DMS79 treated with DMSO at 0.1 percent for 48 hours (cell line): ENCODE results near the gene PPFIBP1.
"Not testable (repeated sequence)": the region's sequence is repeated elsewhere in the genome, so short reads cannot be mapped to it uniquely, and the experiment has no call there.

Experiments used
- DNase-seq: peaks from one replicate; lab custom pipeline; 2025; lab: John Stamatoyannopoulos, UW

PPFIBP1 gene

DNA sequence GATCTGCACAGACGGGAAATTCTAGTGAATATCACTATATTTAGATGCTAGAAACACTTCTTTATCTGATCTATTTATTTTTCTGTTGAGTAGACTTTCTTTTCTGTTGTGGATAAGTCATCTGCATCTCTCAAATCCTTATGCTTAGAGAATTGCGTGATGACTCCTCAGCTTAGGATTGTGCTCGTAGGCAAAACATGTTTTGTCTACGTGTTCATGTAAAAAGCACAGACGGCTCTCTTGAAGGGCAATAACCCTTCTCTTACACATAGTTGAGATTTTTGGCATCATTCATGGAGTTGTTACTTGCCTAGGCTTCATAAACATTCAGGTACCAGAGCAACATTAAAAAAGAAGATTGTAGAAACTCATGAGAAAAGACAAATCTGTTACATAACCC, 18.6 kb downstream of the PPFIBP1 start:
- DNase-seq = no peak

GRCh38 chr12:27544858-27545257, 20.9 kb downstream of the PPFIBP1 start:
- DNase-seq = not testable (repeated sequence)

DNA sequence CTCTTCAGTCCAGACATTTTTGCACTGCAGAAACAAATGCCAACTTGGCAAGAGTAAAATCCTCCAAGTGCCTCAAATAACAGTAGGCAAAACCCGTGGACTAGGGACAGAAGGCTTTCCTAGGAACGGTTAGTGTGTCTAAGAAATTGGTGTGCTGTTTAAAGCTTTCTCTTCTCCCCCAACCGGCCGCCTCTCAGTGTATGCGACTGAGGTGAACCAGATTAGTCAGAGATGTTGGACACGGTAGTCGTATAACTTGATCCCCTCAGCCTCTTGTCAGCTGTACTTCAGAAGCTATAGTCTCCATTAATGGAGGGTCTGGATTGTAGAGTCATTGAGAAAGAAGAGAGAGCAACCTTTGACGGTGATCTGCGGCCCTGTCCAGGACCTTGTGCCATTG, 21.7 kb downstream of the PPFIBP1 start:
- no peak for DNase-seq

DNA sequence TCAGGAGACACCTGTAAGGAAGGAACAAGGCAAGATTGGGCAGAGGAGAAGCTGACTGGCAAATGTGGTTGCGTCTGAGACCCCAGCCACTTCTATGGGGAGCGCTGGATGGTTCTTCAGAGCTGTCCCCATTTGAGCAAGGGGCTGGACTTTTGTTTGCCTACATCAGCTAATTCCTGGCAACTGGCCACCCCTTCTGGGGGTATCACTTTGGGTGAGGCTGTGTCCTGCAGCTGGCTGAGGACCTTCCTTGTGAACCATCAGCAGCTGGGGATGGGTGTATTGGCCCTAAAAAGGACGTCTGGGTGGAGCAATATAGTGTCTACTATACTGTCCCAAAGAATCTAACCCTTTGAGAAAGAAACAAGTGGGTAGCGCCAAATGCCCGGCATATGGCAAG, 23.6 kb downstream of the PPFIBP1 start:
- DNase-seq = no peak

DNA sequence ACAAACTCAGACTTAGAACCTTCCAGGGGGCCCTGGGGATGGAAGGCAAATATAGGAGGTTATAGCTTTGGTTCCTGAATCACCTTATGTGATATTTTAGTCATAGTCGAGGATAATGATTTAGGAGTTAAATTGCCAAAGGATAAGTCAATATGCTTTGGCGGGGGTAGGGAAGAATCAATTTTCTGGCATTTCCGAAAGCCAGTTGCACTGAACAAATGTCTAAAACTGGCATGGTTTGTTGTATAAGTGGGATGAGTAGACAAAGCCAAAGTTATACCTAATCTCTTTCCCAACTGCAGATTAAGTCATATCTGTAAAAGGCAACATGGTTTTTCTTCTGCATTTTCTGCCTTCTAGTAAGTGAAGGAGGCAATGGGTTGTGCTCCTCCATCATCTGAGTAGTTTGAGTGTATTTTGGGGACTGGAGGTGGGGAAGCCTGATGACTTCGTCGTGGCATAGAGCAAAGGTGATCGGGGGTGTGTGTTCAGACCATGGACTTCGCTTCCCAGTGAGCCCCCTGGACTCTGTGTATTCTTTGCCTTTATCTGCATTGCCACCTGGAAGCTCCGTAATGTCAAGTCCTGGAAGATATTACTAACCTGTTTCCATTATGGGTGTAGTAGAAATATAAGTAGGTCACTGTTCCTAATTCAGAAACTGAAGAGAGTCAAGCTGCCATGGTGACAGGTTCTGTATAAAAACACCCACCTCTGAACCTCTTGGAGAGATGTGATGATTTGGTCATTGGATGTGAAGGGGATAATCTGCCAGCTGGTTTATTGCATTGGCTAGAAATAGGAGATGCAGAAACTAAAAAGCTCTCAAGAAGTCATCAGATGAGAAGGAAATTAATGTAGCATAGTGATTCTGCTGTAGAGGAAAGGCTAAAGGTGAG, 24.5 kb downstream of the PPFIBP1 start:
- peak; percentile 31 for DNase-seq

DNA sequence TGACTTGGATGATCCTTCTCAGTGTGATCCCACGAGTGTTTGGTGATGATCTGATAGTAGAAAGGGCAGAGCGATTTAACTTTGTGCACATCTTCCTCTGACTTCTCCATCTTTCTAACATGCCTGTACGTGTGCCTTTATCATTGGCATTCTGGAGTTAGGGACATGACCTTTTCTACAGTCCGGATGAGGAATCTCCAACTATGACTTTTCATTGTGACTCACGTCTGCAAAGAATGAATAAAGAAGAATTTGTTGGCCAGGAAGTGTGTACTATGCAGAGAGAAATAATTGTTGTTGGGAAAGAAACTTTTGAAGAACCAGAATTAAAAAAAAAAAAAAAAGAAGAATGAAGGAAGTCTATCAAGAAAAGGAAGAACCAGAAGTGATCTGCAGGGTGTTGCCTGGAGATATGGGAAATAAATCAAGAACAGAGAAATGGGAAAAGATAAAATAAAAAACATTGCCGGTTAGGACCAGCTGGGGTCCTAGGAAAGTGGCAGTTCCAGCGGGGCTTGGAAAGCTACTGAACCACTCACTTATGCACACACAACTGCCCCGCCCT, 25.3 kb downstream of the PPFIBP1 start:
- DNase-seq = no peak

- peak; percentile 6 for DNase-seq
Measured at GRCh38 chr12:27549801-27550652, 26.0 kb downstream of the PPFIBP1 start.

GRCh38 chr12:27550653-27550975, 26.6 kb downstream of the PPFIBP1 start:
- no peak for DNase-seq

DNA sequence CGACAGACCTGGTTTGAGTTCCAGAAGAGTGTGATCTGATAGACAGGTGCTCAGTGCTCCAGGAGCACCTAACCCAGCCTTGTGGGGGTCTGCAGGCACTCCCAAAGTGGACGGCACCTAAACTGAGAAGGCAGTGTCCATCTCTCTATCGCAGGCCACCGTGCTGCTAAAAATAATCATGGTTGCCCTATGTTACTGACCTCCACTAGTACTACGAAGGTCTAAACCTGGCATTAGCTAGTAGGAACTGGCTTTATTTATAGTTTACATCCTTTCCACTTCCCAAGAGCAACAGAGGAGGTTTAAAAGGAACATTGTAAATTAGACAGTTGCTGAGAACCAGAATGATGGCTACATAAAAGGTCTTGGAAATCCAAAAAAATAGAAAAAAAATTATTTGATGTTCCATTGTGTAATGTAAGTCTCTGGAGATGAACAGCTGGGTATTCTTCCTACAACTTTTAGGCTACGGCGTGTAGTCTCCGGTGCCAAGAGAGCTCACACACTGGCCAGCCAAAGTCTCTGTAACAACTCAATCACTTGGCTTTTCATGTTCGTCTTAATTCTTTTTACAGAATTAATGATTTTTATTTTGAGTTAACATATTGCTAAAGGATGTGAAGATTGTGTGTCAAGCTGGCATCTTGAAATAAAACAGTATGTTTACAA, 27.3 kb downstream of the PPFIBP1 start:
- DNase-seq = no peak

DNA sequence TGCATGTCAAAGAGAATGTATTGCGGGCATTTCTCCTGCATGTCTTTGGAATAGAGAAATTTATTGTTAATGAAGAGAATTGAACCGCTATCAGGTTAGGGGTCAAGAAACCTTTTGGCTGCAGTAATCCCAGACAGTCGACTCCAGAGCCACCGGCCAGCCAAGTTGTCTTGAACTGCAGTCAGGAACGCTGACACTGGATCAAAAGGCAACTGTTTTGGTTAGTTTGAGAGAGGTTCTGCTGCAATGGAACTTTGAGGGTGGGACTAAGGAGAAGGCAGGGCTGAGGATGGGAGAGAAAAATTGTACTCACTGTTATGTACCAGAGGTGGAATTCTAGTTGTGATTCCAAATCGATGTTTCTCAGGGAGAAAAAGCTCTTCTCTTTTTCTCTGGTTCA, 28.2 kb downstream of the PPFIBP1 start:
- no peak for DNase-seq

DNA sequence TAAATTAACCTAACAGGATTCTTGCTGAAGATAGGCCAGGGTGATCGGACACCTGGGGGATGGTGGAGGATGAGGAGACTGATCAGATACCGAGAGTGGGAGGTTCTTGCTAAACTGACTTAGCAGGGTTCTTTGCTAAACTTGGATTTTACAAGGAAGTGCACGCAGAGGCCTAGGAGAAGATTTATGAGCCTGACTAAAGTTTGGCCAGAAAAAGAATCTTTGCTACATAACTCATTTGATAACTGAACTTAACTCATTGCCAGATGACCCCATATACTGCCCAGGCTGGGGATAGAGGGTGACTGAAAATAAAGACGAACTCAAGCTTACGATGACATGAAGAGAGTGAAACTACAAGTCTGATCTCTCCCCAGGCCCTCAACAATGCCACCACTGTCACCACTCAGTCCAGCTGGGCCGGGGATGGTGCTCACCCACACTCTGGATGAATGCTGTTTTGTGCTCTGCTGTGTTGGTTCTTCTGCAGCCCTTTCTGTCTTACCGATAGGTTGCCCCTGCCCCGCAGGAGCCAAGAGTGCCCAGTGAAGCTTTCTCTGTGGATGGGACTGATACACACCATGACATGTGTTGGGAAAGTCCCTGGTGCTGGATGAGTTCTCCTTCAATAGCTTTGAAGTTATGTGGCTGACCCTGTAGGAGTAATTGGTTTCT, 29.0 kb downstream of the PPFIBP1 start:
- DNase-seq = no peak

- no peak for DNase-seq
Measured at GRCh38 chr12:27553941-27554340, 29.9 kb downstream of the PPFIBP1 start.

DNA sequence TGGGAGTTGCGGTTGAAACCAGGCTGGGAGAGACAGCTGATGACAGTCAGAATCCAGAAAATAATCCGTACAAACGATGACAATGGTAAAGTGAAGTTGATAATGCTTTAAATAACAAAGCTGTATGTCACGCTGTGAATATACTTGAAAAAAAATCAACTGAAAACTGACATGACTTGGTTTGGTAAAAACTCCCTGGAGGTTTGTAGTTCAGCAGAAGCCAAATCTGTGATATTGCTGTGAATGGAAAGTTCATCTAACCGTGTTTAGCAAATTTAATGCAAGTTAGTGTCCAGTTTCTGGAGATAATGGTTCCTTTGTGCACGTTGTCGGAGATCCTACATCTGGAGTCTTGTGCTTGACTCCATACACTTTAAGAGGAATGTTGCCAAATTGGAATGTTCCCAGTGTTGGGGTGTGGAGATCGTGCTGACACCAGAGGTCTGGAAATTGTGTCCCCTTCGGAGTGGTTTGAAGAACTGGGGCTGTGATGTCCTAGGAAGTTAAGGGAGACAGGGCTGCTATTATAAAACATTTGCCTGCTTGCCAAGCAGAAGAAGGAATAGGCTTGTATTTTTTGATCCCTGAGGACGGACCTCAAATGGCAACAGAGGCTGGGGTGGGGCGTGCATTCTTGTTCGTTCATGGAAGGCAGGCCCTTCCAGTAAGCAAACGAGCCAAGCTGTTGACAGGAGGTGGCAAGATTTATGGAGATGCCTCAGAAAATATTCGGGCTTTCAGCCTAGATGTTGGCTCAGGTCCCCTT, 30.6 kb downstream of the PPFIBP1 start:
- DNase-seq = no peak

- no peak for DNase-seq
Measured at GRCh38 chr12:27555361-27555760, 31.4 kb downstream of the PPFIBP1 start.

GRCh38 chr12:27555925-27556778, 32.1 kb downstream of the PPFIBP1 start:
- DNase-seq = no peak

GRCh38 chr12:27560126-27560525, 36.1 kb downstream of the PPFIBP1 start:
- DNase-seq = no peak

GRCh38 chr12:27561535-27562350, 37.7 kb downstream of the PPFIBP1 start:
- DNase-seq = no peak

DNA sequence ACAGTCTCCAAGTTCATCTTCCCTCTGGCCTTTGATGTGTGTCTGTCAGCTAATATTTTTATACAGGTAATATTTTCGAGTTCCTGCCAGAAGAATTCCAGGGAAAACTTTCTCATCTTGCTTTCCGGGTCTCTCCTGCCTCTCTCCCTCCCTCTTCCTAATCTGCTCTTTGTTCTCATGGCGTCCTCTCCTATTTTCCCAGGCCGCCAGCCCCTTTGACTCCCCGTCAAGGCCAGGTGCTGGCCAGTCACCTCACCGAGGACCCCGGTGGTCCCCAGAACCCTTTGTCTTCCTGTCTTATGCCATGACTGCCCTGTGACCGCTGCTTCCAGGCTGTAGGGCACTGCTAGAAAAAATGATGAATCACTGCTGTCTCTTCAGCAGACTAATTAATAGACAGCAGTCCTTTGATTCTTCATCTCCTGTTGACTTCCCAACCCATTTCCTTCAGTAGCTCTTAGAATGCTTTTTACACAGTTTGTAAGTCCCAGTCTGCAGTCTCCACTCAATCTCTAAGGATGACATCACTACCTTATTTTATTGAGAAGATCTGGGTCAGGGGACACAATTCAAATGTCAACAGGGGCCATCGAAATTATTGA, 40.7 kb downstream of the PPFIBP1 start:
- DNase-seq = no peak

GRCh38 chr12:27566159-27566558, 42.2 kb downstream of the PPFIBP1 start:
- DNase-seq = no peak
